ENCODE results near the gene CAMK1D. TPM values are rescaled to one million over a fixed set of nuclear protein-coding genes. Genes with fewer than 3 reads are reported as not detected.

CAMK1D gene
- total RNA-seq, 1 experiment from 2014 or later = 6.3 TPM

GRCh38 chr10:12675186-12675585 lies 325.8 kb downstream of the CAMK1D start:
- H4K91ac ChIP-seq (ENCODE audit: insufficient read length, low read depth, low read length) = no peak overlapping the region
- H4K8ac ChIP-seq (replicated peaks; ENCODE audit: insufficient read length, low read depth, low read length) = no peak overlapping the region
- no peaks in the 10 kb centered on the region for H3K4me1 ChIP-seq (ENCODE audit: insufficient read depth, low read length)
- H3K4me1 Mint-ChIP-seq = no peaks in the 10 kb centered on the region
- no peaks in the 10 kb centered on the region for H3K27me3 Mint-ChIP-seq (ENCODE audit: low read depth)
- H3K9me3 Mint-ChIP-seq = no peaks in the 10 kb centered on the region; a peak in 1 of 5 replicates
- H3K27ac Mint-ChIP-seq = no peak overlapping the region
- H3K9ac ChIP-seq (ENCODE audit: extremely low read depth, insufficient read length, low read length) = no peak overlapping the region
- H3T11ph ChIP-seq (ENCODE audit: low read length) = no peak overlapping the region
- no peak overlapping the region for H3K56ac ChIP-seq (ENCODE audit: insufficient read length, low read depth, low read length)
- H2BK15ac ChIP-seq (ENCODE audit: low read depth, low read length) = no peak overlapping the region
- 0 out of 7 replicates have a peak, but pooled peaks cover 0 to under 1% (median 0%) of the 10 kb centered on the region in 3 experiments for H3K36me3 Mint-ChIP-seq (ENCODE audit: insufficient read depth in 1 of 3, low read depth in 3 of 3)
- H3K9me3 ChIP-seq (ENCODE audit: control insufficient read depth, low read depth, low read length) = no peaks in the 10 kb centered on the region
- H2AFZ ChIP-seq (ENCODE audit: low read length) = no peak overlapping the region
- H3K23me2 ChIP-seq (ENCODE audit: insufficient read length, low read depth, low read length, poor library complexity, severe bottlenecking) = no peaks in the 10 kb centered on the region
- no peaks in the 10 kb centered on the region for H3K79me2 ChIP-seq (ENCODE audit: insufficient read depth, low read length)
- no peak overlapping the region for H3K14ac ChIP-seq (ENCODE audit: insufficient read depth, low read length)
- no peak overlapping the region for H3K18ac ChIP-seq (ENCODE audit: insufficient read length, low read depth, low read length)
- no peak for TF ChIP-seq CTCF (conservative IDR thresholded peaks at IDR 0.05)
- H4K20me1 ChIP-seq (ENCODE audit: control insufficient read depth, insufficient read depth, insufficient read length) = no peaks in the 10 kb centered on the region
- H3K27ac ChIP-seq (ENCODE audit: insufficient read length, low read depth, low read length) = no peak overlapping the region
- no peak overlapping the region for H2BK5ac ChIP-seq (ENCODE audit: insufficient read length, low read length)
- H2AK5ac ChIP-seq (ENCODE audit: insufficient read length, low read length) = no peak overlapping the region
- H3K4me3 Mint-ChIP-seq = no peak overlapping the region
- H3K23ac ChIP-seq (ENCODE audit: insufficient read length, low read depth, low read length) = no peak overlapping the region
- H3K79me1 ChIP-seq (ENCODE audit: insufficient read depth, low read depth, low read length, poor library complexity, severe bottlenecking) = no peaks in the 10 kb centered on the region
- no peak overlapping the region for H3K4me2 ChIP-seq (ENCODE audit: insufficient read depth, insufficient read length, low read length)
- H2BK12ac ChIP-seq (ENCODE audit: insufficient read length, low read depth, low read length) = no peak overlapping the region
- no peaks in the 10 kb centered on the region for H3K27me3 ChIP-seq (ENCODE audit: insufficient read depth, low read length)
- H3K4ac ChIP-seq (ENCODE audit: low read depth, low read length) = no peak overlapping the region
- no peak overlapping the region for H2BK120ac ChIP-seq (ENCODE audit: low read depth, low read length, poor library complexity, severe bottlenecking)
- no peak for DNase-seq
- no peak overlapping the region for H2BK20ac ChIP-seq (ENCODE audit: low read depth, low read length, poor library complexity, severe bottlenecking)
- H4K5ac ChIP-seq (ENCODE audit: insufficient read length, low read depth, low read length) = no peak overlapping the region

Data from H9 (cell line).